NCI-H69 (cell line): ENCODE data around the gene SESTD1.
"Not testable (repeated sequence)": the region's sequence is repeated elsewhere in the genome, so short reads cannot be mapped to it uniquely, and the experiment has no call there.

Experiments
- DNase-seq: peaks from one replicate; lab custom pipeline; 2025; lab: John Stamatoyannopoulos, UW

Gene SESTD1

GRCh38 chr2:179268277-179268925 lies 3.8 kb upstream of the SESTD1 start:
- peak; percentile 91 for DNase-seq

- no peak for DNase-seq
These were observed 1.6 kb upstream of the SESTD1 start for GRCh38 chr2:179266271-179266670.

- peak; percentile 26 for DNase-seq
These were observed 464 bp upstream of the SESTD1 start for GRCh38 chr2:179265082-179265510.

GRCh38 chr2:179263446-179264367 lies 925 bp downstream of the SESTD1 start:
- DNase-seq, result peak; percentile 74

GRCh38 chr2:179263015-179263414 lies 1.6 kb downstream of the SESTD1 start:
- DNase-seq, result peak; percentile 22

DNA sequence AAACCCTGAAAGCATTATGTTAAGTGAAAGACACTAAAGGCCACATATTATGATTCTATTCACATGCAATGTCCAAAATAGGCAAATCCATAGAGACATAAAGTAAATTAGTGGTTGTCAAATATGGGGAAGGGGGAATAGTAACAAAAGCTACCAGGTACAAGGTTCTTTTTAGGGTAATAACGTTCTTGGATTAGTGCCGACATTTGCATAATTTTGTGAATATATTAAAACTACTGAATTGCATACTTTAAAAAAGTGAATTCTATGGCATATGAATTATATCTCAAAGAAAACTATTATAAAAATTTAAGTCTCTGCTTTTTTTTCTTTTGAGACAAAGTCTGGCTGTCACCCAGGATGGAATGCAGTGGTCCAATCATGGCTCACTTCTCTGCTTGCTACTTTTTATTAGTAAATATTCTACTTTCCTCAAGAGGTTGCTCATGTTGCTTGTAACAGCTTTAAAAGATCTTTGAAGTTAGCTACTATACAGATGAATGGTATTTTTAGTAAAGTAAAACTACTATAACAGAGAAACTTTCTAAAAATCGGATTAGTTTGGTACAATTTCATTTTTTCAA lies 2.5 kb downstream of the SESTD1 start:
- DNase-seq, result no peak

- DNase-seq, result no peak
These were observed 3.3 kb downstream of the SESTD1 start for GRCh38 chr2:179261151-179261825.

GRCh38 chr2:179260224-179260623 lies 4.4 kb downstream of the SESTD1 start:
- no peak for DNase-seq

- no peak for DNase-seq
These were observed 9.5 kb downstream of the SESTD1 start for GRCh38 chr2:179255129-179255528.

GRCh38 chr2:179253226-179253625 lies 11.4 kb downstream of the SESTD1 start:
- no peak for DNase-seq

GRCh38 chr2:179252423-179252822 lies 12.2 kb downstream of the SESTD1 start:
- no peak for DNase-seq

GRCh38 chr2:179251870-179252269 lies 12.8 kb downstream of the SESTD1 start:
- DNase-seq, result no peak

DNA sequence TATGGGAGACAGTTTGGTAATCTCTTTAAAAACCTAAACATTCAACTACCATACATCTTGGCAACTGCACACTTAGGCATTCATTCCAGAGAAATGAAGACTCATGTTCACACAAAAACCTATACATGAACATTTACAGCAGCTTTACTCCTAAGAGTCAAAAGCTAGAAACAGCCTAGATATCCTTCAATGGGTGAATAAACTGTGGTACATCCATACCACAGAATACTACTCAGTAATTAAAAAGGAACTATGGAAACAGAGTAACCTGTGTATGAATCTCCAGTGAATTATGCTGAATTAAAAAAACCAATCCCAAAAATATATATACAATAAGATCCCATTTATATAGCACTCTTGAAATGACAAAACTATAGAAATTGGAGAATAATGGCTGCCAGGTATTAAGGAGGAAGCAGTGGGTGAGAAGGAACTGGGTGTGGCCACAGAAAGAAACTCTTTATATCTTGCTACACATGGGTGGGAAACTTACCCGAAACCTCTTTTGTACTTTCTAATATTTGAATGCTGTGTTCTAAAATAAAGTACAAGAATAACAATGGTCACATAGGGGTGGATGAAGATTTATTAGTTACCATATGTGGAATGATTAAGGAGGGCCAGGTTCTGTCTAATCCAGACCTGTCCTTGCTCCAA lies 13.7 kb downstream of the SESTD1 start:
- DNase-seq, result no peak

GRCh38 chr2:179250095-179250494 lies 14.5 kb downstream of the SESTD1 start:
- DNase-seq, result no peak

- no peak for DNase-seq
These were observed 16.6 kb downstream of the SESTD1 start for GRCh38 chr2:179248024-179248348.

- no peak for DNase-seq
These were observed 17.2 kb downstream of the SESTD1 start for GRCh38 chr2:179247318-179248023.

GRCh38 chr2:179245843-179246242 lies 18.8 kb downstream of the SESTD1 start:
- not testable (repeated sequence) for DNase-seq

DNA sequence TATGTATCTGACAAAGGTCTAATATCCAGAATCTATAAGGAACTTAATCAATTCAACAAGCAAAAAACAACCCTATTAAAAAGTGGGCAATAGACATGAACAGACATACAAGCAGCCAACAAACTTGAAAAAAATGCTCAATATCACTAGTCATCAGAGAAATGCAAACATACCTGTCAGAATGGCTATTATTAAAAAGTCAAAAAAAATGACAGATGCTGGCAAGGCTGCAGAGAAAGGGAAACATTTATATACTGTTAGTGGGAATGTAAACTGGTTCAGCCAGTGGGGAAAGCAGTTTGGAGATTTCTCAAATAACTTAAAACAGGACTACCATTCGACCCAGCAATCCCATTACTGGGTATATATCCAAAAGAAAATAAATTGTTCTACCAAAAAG lies 21.6 kb downstream of the SESTD1 start:
- DNase-seq, result peak; percentile 23

- DNase-seq, result peak; percentile 10
These were observed 23.9 kb downstream of the SESTD1 start for GRCh38 chr2:179240481-179241451.

DNA sequence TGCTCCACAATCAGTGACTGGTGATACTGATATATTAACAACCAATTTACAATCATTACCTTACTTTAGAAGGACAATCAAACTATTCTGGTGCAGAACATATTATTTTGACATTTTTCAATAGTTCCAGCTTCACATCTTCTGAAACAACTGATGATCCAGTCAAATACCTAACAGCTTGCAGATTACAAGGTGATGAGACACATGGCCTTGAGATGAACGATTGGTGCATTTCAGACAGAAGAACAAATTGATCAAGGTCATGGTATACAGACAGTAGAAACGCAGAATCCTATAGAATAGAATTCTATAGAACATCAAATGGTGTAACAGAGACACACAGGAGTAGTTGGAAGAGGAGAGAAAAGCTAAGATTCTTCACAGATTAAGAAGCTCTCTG lies 24.8 kb downstream of the SESTD1 start:
- DNase-seq, result no peak
